Liver (tissue), 3 donors: Measurements from ENCODE around the gene CUEDC1.

ENCODE experiments used
- CTCF ChIP-seq: fragments of 150-350 bp; IDR thresholded peaks from 2 replicates; pipeline ENCODE4 v1.5.1; 2017; ENCODE audit warnings: improper control_type of control experiment, low read depth, low read length; ENCODE audit not compliant: missing input control
- FOXA2 ChIP-seq: IDR thresholded peaks from 2 replicates; pipeline ENCODE4 v1.6.1; 2016; ENCODE audit warnings: antibody characterized with exemption
- GABPA ChIP-seq, 2 donors: IDR thresholded peaks in 1 of 2; conservative IDR thresholded peaks in 1 of 2; 2 replicates each; pipeline ENCODE4 v1.6.1; 2016; ENCODE audit warnings: antibody characterized with exemption in 2 of 2, mild to moderate bottlenecking in 1 of 2, moderate library complexity in 1 of 2
- RAD21 ChIP-seq, 2 donors: IDR thresholded peaks; 2 replicates each; pipeline ENCODE4 v1.6.1; 2016; ENCODE audit warnings: antibody characterized with exemption in 2 of 2, mild to moderate bottlenecking in 2 of 2
- RXRA ChIP-seq, 2 donors: IDR thresholded peaks; 2 replicates each; pipeline ENCODE4 v1.6.1; 2017 to 2018; ENCODE audit warnings: antibody characterized with exemption in 2 of 2, mild to moderate bottlenecking in 1 of 2
- SP1 ChIP-seq: IDR thresholded peaks from 2 replicates; pipeline ENCODE4 v1.6.1; 2018; ENCODE audit warnings: antibody characterized with exemption, mild to moderate bottlenecking
- TF ChIP-seq, protein P1 (sequence below): IDR thresholded peaks from 2 replicates; pipeline ENCODE4 v1.6.1; 2016; ENCODE audit warnings: antibody characterized with exemption
- donor health status: healthy.
- donor health status: healthy.

DNA sequence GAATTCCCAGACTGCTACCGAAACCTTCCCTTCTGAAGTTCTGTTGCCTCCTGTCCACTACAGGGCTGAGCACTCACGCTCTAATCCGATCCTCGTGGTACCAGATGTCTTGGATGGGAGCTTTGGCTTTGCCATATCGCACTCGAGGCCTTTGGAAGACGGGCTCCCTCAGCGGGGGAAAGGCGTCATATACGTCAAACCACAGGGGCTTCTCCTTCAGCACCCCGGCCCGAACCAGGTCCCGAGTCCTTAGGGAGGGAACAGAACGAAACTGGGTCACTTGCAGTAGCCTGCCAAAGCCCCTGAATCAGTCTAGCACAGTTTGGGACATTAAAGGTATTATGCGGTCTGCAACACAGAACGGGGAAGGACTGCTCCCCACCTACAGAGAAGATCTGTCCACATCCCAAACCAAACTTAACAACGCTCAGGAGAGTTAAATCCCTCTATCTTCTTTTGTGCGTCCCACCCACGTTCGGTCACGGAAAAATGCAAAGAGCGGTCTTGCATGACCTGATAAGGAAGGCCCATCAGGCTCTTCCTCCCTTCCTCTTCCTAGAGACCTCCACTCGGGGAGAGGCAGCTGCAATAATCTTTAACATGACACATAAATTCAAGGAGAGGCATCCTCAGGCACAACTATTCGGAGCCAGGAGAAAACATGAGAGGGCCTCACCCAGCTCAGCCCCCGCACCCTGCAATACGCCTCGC is 105.9 kb downstream of the CUEDC1 start:
- TF ChIP-seq RAD21 (IDR thresholded peaks at IDR 0.05) (no peak), CTCF (no peak), RXRA (IDR thresholded peaks at IDR 0.05) (no peak), SP1 (no peak), GABPA (IDR thresholded peaks at IDR 0.05 in 1 of 2, conservative IDR thresholded peaks at IDR 0.05 in 1 of 2) (no peak), FOXA2 (no peak)
- TF ChIP-seq, protein P1, sequence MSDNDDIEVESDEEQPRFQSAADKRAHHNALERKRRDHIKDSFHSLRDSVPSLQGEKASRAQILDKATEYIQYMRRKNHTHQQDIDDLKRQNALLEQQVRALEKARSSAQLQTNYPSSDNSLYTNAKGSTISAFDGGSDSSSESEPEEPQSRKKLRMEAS: no peak
